CD4-positive, alpha-beta T cell treated with Interleukin-17A for 4 hours (primary cell): ENCODE results near the gene VSTM4.

ENCODE experiments used
- DNase-seq: peaks from one replicate; pipeline ENCODE4 v3.0.0-alpha.2; 2020; ENCODE audit warnings: mixed read lengths

Gene VSTM4

DNA sequence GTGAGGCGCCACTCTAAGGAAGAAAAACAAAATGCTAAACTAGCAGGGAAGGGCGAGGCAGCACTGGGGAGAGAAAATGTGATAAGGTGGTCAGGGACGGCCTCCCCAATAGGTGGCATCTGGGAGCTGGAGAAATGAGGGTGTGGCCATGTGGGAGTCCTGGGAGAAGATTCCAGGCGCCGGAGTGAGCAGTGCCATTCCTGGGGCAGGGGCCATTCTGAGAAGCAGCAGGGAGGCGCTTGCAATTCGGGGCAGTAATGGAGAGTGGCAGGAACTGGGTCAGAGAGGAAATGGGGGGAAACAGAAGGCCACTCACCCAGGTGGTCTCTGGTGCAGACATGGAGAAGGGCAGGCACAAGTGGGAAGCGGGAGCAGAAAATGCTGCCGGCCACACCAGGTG lies 113.9 kb downstream of the VSTM4 start:
- no peak for DNase-seq

DNA sequence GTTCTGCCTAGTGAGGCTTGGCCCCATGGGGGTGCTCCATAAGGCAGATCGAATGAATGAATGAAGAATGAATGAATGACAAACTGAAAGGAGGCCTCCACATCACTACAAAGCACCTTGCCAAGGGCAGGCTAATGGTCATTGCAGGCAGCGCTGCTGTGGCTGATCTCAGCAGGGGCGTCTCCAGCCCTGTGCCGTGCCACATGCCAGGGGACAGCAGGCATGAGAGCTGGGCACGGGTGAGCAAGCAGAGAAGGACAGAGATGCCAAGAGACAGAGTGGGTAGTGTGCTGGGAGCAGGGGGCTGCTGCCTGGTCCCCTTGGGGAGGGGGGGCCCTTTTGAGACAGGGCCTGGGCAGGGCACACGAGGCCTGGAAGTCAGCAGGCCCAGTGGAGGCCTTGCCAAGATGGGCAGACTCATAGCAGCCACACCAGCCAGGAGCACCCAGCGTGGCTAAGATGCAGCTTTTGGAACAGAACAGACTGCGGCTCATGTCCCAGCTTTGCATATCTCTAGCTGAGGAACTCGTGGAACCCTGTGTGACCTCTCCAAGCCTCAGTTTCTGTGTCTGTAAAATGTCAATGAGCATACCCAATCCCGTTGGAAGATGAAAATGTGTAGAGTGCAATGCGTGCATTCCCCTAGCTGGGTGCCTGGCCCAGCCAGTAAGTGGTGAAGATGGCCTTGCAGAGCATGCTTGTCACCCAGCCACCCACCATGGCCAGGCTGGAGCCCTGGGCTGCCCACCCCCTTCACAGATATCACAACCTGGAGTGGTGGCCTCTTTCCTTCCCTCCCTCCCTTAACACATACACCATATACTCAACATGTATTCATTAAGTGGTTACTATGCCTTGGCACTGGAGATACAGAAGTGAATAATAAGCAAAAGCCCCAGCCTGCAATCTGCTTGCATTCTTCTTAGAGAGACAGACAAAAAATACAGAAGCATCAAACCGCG lies 114.6 kb downstream of the VSTM4 start:
- no peak for DNase-seq

DNA sequence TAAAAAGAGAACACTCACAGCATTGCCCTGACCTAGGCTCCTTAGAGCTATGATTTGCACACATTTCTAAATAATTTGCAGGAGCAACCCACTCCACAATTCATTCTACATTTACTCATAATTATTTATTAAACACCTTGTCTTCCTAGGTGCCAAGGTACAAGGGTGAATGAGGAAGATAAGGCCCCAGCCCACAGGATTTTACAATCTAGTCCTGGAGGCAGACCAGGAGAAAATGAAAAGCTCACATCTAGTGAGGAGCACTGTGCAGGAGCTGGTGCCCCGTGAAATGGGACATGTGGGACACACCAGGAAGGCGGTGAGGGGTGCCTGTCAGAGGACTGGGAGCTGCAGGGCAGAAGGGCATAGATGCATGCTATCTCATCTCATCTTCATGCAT lies 116.0 kb downstream of the VSTM4 start:
- DNase-seq, result no peak

DNA sequence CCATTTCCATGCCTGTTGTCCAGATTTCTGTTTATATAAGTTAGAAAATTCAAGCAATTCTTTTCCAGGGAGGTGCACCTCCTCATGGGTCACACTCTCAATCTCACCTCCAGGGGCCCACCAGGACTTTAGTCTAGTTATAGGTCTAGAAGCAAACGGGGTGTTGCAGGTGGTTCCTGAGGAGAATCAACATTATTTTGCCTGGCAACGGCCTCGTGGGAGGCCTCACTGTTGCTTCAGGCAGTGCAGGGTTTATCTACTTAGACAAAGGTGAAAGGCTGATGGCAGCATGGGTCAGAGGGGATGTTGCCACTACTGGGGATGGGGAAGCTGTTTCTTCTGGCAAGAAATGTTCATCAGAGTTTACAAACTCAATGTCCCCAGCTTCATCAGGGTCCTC lies 119.0 kb downstream of the VSTM4 start:
- DNase-seq, result no peak

DNA sequence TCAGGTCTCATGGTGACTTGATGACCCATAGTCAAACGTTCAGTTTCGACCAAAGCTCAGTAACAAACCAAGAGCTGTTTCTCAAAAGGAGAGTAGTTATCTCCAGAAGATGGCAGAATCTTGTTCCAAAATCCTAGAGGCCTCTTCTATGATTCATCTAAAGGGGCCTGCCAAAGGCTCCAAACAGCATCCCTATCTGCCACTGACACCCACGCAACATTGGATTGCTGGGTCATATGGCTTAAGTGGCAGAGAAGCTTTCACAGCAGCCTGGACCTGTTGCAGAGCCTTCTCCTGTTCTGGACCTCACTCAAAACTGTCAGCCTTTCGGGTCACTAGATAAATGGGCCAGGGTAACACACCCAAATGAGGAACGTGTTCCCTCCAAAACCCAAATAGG lies 121.7 kb downstream of the VSTM4 start:
- no peak for DNase-seq

DNA sequence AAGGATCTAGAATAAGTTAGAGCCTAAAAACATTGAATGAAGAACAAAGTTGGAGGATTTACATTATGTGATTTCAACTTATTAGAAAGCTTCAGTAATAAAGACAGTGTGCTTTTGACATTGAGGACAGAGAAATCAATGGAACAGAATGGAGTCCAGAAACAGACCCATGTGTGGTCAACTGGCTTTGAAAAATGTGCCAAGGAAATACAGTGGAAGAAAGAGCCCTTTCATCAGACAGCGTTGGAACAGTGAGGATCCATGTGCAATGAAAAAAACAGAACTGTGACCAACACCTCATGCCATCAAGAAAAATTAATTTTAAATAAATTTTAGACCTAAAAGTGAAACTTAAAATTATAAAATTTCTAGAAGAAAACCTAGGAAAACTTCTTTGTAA lies 125.1 kb downstream of the VSTM4 start:
- no peak for DNase-seq

DNA sequence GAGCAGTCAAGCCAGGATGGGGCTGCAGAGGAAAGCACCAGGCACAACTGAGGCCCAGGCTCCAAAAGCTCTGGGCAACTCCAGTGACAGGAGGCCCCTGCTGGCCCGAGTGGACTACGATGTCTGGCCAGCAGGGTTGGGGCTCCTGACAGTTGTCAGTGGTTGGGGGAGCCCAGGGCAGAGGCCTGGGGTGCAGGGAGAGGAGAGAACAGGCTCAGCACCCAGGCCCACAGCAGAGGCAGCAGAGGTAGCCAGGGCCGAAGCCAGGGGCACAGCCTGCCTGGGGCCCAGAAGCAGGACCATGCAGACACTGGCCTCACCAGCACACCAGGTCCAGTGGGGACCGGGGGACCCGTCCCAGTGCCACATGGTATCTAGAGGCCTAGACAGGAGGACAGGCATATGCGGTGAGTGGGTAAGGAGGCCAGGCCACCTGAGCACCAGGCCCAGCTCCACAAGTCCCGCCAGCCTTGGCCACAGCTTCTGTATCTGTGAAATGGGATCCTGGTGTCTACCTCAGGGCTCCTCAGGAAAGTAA lies 129.6 kb downstream of the VSTM4 start:
- no peak for DNase-seq

DNA sequence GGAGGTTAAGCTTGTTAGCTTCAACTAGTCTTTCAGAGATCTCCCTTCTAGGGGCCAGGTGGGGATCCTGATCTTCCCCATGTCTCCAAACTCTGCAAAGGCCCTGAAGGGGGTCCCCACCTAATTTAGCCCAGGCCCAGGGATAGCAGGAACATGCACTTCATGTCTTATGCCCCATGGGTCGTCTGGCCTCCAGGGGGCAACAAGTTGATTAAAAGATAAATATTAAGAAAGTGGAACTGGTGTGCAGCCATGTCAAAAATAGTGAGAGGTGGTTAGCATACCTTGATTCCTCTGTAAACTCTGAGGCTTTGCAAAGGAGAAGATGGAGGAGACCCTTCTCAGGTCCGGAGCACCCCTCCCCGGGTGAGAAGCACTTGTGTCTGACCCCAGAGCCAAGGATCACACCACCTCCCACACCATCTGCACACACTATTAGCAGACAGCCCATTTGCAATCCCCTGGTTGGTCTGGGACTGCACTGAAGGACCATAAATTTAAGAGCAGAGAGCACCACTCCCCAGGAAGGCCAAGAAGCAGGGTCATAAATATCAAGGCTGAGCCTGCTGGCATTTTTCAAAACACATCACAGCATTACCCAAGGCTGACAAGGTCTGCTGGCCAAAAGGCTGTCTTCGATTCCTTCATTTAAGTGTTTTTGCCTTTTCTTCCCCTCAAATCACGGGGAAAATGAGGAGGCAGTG lies 131.5 kb downstream of the VSTM4 start:
- no peak for DNase-seq

DNA sequence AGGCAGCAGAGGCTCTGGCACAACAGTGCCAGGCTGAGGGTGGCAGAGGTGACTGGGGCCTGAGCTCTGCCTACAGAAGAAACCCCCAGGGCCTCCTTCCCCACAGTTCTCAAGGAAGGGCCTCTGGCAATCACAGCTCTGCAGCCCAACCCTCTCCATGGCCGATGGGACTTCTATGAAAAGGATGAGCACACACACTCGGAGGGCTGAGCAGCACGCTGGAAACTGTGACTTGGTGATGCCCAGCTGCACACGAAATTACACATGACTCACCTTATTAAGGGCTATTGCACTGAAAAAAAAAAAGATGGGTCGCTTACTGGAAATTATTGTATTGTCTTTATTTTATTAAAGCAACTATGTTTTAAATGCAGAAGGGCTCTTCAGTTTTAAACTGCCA lies 132.7 kb downstream of the VSTM4 start:
- no peak for DNase-seq

DNA sequence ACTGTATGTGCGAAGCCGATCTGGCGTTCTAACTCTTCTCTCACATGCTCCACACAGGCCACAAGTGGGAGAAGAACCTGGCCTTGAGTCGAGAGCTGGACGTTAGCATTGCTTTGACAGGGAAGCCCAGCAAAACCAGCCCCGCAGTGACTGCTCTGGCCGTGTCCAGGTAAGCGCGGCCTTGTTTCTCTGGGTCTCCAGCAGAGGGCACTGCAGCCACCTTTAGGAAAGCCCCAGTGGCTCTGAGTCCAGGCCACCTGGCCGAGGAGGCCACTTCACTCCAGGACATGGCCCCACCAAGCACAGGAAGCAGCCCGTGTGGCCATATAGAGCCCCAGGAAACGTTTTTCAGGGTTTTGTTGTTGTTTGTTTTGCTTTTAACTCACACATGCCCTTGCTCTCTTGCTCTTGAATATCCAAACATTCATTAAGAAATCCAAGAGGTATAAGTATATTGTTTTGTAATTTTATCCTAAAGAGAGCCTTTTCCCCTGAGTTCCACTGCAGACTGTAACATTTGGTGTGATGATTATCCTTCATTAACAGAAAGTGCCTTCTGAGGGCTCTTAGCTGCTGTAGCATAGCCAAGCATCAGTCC lies 133.9 kb downstream of the VSTM4 start:
- DNase-seq, result peak; percentile 39

DNA sequence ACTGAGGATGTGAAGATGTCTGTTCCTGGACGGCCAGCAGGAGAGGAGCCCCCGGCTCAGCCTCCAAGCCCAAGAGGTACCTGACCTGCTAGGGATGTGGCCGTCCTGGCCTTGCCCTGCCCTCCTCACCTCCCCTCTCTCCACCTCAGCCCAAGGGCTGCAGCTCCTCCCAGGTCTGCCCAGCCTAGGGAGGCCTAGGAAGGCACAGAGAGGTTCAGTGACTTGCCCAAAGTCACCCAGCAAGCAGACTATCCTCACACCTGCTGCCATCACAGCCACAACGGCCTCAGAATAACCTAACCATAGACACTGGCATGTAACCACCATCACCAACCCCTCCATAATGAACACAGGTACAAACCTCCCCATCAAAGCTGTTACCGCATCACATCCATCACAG lies 137.0 kb downstream of the VSTM4 start:
- DNase-seq, result no peak

DNA sequence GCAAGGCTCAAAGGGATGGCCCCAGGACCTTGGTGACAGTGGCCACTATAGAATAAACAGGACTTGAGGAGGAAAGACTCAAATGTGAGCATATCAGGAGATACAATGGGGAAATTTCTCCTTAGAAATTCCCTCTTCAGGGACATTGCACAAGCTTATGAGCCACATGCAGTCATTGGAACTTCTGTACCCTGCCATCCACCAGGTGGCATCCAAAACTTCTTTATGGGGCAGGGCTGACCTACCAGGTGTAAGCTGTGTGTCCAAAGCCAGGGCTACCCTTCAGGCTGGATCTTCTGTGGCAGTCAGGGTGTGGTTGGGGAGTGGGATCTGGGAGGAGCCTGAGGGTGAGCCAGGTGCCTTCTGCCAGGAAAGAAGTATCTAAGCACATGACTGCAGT lies 139.1 kb downstream of the VSTM4 start:
- DNase-seq, result no peak

DNA sequence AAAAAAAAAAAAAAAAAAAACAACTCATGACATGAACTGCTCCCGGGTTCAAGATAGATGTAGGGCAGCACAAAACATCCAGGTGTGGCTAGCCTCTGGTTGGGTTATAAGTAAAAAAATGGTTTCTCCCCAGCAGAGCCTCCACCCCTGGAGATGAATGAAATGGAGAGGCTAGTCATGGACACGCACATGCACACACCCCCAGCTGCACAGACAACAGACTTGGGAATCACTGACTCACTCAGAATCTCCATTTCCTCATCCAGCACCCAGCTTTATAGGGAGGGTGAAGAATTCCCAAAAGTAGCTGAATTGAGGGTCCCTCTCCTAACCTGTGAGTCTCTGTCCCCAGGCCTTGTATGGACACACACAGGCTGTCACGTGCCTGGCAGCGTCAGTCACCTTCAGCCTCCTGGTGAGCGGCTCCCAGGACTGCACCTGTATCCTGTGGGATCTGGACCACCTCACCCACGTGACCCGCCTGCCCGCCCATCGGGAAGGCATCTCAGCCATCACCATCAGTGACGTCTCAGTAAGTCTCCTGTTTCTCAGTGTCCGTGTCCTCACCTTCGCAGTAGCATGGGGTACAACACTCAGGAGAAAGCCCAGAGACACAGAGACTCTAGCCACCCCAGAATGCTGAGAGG lies 140.7 kb downstream of the VSTM4 start:
- no peak for DNase-seq

DNA sequence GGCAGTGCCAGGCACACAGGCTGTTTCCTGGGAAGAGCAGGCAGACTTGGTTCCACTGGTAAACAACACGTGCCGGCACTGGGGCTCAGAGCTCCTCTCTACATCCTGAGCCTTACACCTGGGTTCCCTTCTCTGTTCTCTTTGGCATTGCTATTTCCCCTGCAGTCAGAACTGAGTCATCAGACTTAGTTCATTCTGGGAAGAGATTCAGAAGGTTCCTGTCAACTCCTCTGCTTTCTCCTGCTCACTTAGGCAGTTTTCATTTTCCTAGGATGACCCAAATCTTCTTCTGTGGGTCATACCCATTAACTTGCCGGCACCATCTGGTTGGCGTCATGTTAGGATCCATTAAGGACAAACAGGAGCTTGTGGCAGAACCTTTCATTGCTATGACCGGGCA lies 142.3 kb downstream of the VSTM4 start:
- DNase-seq, result no peak

DNA sequence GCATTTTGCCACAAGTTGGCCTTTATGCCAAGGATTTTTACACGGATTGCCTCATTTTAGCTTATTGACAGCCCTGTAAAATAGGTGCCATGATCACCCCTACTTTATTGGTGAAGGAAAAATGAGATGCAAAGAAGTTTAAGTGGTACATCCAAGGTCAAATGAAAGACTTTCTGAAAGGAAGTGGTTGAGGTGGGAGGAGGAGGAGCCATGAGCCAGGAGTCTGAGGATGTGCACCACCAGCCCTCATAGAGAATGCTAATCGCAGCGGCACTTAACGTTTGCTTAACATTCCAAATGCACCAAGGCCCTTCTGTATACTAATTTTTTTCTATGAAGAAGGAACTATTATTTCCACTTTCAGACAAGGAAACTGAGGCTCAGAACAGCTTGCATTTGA lies 144.7 kb downstream of the VSTM4 start:
- no peak for DNase-seq

DNA sequence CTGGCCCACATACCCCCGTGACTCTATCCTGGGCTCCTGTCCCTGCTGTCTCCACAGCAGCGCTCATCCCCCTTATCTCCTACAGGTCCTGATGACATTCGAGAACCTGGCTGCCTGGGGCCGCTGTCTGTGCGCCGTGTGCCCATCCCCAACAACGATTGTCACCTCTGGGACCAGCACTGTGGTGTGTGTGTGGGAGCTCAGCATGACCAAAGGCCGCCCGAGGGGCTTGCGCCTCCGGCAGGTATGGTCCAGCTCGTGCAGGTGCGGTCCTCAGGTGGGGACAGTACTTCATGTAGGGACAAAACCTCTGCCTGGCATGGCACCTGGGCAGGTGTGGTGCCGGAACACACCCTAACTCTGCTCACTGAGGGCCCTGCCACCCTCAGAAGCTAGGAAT lies 145.3 kb downstream of the VSTM4 start:
- DNase-seq, result no peak

DNA sequence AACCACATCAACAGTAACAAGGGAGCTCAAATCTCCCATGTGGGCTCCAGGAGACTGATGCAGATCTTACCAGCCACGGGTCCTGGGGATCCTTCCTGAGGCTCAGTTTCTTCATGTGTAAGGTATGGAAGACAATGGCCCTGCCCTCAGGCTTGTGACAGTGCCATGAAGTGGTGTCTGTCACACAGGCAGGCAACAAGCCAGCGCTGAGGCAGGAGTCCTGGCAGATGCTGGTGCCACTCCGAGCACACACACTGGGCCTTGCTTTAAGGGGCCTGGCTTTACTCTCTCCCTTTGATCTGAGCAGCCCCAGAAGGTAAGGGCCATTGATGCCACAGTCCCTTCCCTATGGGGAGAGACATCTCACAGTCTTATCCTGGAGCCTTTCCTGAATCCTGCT lies 147.3 kb downstream of the VSTM4 start:
- DNase-seq, result no peak

DNA sequence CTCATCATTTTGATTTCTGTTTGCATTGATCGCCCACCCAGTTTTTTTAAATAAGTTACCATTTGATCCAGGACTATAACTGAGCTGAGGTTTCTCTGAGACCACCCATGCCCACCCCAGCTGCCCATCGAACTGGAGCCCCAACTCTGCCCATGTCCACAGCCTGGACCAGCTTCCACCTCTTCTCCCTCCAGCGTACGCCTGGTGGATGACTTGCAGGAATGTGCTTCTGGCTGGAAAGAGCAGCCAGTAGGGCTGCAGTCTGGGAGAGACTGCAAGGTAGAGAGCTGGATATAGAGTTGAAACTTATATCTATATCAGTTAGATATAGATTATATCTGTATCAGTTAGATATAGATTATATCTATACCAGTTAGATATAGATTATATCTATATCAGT lies 149.9 kb downstream of the VSTM4 start:
- no peak for DNase-seq
